ENCODE results near the gene SHOC2. TPM values are rescaled to one million over a fixed set of nuclear protein-coding genes. Genes with fewer than 3 reads are reported as not detected.

Gene SHOC2
- total RNA-seq, 2 experiments from 2014 or later = 34.2 to 35.4 TPM

DNA sequence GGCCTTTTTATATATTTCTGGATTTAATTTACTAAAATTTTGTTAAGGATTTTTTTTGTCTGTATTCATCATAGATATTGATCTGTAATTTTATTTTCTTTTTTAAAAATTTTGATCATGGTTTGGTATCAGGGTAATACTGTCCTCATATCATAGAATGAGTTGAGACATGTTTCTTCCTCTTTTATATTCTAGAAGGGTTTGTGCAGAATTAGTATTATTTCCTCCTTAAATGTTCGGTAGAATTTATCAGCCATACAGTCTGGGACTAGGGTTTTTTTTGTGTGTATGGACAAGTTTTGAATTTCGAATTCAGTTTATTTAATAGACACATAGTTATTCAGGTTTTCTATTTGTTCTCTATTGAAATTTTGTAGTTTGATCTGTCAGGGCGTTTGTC is 54.0 kb downstream of the SHOC2 start:
- POLR2A ChIA-PET = no interaction called here
- H3K36me3 Mint-ChIP-seq (ENCODE audit: low read depth) = peaks cover 25% of the 10 kb centered on the region
- H3K4me1 Mint-ChIP-seq (ENCODE audit: low read depth) = peaks cover 43% of the 10 kb centered on the region

DNA sequence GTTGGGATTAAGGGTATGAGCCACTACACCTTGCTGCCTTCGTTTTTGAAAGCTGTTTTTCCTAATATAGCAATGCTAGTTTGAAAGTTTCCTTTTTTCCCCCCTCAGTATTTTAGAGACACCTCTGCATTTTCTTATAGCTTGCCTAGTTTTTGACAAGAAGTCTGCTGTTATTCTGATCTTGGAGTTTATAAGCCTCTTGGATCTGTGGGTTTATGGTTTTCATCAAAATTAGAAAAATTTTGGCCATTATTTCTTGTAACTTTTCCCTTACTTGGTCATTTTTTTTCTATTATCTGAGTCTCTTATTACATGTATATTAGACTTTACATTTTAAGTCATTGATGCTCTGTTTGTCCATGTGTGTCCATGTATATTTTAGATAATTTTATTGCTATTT is 57.2 kb downstream of the SHOC2 start:
- Mint-ChIP-seq H3K4me1 (ENCODE audit: low read depth) (peaks cover 43% of the 10 kb centered on the region), H3K36me3 (ENCODE audit: low read depth) (peaks cover 33% of the 10 kb centered on the region), H3K27me3 (no peaks in the 10 kb centered on the region), H3K9me3 (peaks cover 13% of the 10 kb centered on the region), H3K27ac (no peak overlapping the region), H3K4me3 (no peak overlapping the region)
- intact Hi-C loops (cut with micrococcal nuclease) = no loop called here
- DNase-seq (no peak), ATAC-seq (no peak)
- CTCF ChIA-PET = no interaction called here
- TF ChIP-seq, protein P1, sequence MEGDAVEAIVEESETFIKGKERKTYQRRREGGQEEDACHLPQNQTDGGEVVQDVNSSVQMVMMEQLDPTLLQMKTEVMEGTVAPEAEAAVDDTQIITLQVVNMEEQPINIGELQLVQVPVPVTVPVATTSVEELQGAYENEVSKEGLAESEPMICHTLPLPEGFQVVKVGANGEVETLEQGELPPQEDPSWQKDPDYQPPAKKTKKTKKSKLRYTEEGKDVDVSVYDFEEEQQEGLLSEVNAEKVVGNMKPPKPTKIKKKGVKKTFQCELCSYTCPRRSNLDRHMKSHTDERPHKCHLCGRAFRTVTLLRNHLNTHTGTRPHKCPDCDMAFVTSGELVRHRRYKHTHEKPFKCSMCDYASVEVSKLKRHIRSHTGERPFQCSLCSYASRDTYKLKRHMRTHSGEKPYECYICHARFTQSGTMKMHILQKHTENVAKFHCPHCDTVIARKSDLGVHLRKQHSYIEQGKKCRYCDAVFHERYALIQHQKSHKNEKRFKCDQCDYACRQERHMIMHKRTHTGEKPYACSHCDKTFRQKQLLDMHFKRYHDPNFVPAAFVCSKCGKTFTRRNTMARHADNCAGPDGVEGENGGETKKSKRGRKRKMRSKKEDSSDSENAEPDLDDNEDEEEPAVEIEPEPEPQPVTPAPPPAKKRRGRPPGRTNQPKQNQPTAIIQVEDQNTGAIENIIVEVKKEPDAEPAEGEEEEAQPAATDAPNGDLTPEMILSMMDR (IDR thresholded peaks at IDR 0.05) = no peak
- POLR2A ChIA-PET = interaction anchor here (0.7 to 0.9 kb wide), 2 partner anchors 12 to 1401 kb away, joined by 3 read pairs; no protein-coding TSS in a partner anchor

More for the DNA sequence above, 54.0 kb downstream of the SHOC2 start:
- DNase-seq (no peak), ATAC-seq (no peak)
- TF ChIP-seq, protein P1 (IDR thresholded peaks at IDR 0.05) = no peak
- CTCF ChIA-PET = no interaction called here
- intact Hi-C loops (cut with micrococcal nuclease) = no loop called here
- Mint-ChIP-seq H3K27ac (no peak overlapping the region), H3K4me3 (no peak overlapping the region), H3K27me3 (no peaks in the 10 kb centered on the region), H3K9me3 (peaks cover 3% of the 10 kb centered on the region)

DNA sequence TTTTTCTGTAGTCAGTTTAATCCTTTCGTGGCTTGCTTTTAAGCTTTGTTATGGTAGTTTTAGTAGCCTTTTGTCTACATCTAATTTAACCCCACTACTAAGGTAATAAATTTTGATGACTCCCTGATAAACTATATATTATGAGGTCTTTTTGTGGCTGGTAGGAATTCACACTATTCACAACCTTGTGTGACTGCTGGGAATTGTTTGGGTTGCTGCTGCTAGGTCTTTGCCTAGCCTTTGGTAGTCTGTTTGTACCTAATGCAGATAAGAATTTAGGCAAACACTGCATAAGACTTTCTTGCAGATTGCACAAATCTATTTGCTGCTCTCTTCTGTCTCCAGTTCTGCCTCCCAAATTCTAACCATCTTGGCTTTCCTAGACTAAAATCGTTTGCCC is 58.3 kb downstream of the SHOC2 start:
- ChIA-PET POLR2A (no interaction called here), CTCF (no interaction called here)
- H3K36me3 Mint-ChIP-seq (ENCODE audit: low read depth) = peaks cover 33% of the 10 kb centered on the region
- ATAC-seq = no peak
- no peak overlapping the region for H3K4me3 Mint-ChIP-seq
- peaks cover 13% of the 10 kb centered on the region for H3K9me3 Mint-ChIP-seq
- H3K4me1 Mint-ChIP-seq (ENCODE audit: low read depth) = peaks cover 37% of the 10 kb centered on the region
- DNase-seq = no peak
- TF ChIP-seq, protein P1 (IDR thresholded peaks at IDR 0.05) = no peak
- no peaks in the 10 kb centered on the region for H3K27me3 Mint-ChIP-seq
- no peak overlapping the region for H3K27ac Mint-ChIP-seq
- intact Hi-C loops (cut with micrococcal nuclease) = no loop called here

DNA sequence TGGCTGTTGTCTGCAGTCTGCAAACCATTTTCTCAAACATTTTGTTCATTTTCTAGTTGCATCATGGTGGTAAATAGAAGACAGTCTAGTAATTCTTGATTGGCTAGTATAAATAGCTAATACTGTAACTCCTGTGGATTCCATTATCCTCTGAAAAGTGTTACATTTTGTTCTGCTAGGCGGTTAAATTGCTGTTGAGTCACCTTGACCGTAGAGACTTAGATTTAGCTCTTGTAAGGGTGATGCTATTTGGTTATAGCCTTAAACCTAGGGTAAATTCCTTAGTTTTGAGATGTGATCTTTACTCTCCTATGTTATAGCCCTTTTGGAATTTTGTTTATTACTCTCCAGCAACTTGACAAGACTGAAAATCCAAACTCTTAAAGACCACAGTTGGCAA is 58.8 kb downstream of the SHOC2 start:
- CTCF ChIA-PET = no interaction called here
- peaks cover 13% of the 10 kb centered on the region for H3K9me3 Mint-ChIP-seq
- ATAC-seq (no peak), DNase-seq (no peak)
- intact Hi-C loops (cut with micrococcal nuclease) = no loop called here
- H3K4me3 Mint-ChIP-seq = no peak overlapping the region
- no peak overlapping the region for H3K27ac Mint-ChIP-seq
- H3K4me1 Mint-ChIP-seq (ENCODE audit: low read depth) = peaks cover 36% of the 10 kb centered on the region
- H3K27me3 Mint-ChIP-seq = no peaks in the 10 kb centered on the region
- TF ChIP-seq, protein P1 (IDR thresholded peaks at IDR 0.05) = no peak
- POLR2A ChIA-PET = interaction anchor here (0.7 to 1.3 kb wide), 2 partner anchors 59 to 77 kb away, joined by 3 to 4 read pairs; partner anchors contain the start of genes BBIP1 and SHOC2
- H3K36me3 Mint-ChIP-seq (ENCODE audit: low read depth) = peaks cover 34% of the 10 kb centered on the region

DNA sequence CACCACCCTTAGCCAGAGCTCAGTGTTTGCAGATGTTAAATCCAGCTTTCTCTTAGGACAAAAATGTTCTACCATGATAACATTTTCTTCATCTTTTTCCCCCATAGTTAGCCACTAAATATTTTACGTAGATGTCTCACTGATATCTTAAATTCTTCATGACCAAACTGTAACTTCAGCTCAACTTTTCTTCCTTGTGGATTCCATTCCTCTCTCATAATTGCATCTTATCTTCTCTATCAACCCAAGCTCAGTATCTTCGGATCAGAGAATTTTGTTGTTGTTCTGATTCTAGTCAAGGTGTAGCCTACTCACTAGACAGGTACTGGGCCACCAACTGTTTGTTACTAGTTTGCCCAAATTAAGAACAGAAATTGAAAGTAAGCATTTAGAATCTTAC is 60.2 kb downstream of the SHOC2 start:
- H3K4me1 Mint-ChIP-seq (ENCODE audit: low read depth) = peaks cover 40% of the 10 kb centered on the region
- ChIA-PET CTCF (interaction anchor here (1.1 kb wide), 1 partner anchor 16 kb away, joined by 3 read pairs; no protein-coding TSS in a partner anchor), POLR2A (interaction anchor here (0.9 to 1.3 kb wide), 2 partner anchors 19 to 60 kb away, joined by 3 to 4 read pairs; partner anchors contain the start of genes BBIP1 and SHOC2)
- DNase-seq (no peak), ATAC-seq (no peak)
- peaks cover 34% of the 10 kb centered on the region for H3K36me3 Mint-ChIP-seq (ENCODE audit: low read depth)
- no peak overlapping the region for H3K27ac Mint-ChIP-seq
- H3K4me3 Mint-ChIP-seq = no peak overlapping the region
- H3K9me3 Mint-ChIP-seq = peaks cover 13% of the 10 kb centered on the region
- no peaks in the 10 kb centered on the region for H3K27me3 Mint-ChIP-seq
- TF ChIP-seq, protein P1 (IDR thresholded peaks at IDR 0.05) = no peak
- intact Hi-C loops (cut with micrococcal nuclease) = loop anchor here (10.0 kb wide), 1 partner anchor 365 kb away; no protein-coding TSS in a partner anchor
